GM23338 (cell line): ENCODE results near the gene SLC2A8. TPM values are rescaled to one million over a fixed set of nuclear protein-coding genes. Genes with fewer than 3 reads are reported as not detected.

Source experiments
- ATAC-seq: fragments of 200-7000 bp; cut with Tn5 transposase; 3 replicates; pipeline ENCODE4 v1.9.1; 2020
- DNase-seq: peaks from one replicate; pipeline ENCODE4 v3.0.0-alpha.2; 2015; ENCODE audit warnings: low spot score
- H2AFZ ChIP-seq: fragments of 200-600 bp; sonication (generic); 2 replicates; pipeline ENCODE4 v1.8.0; 2016; ENCODE audit warnings: antibody characterized with exemption, mild to moderate bottlenecking, moderate library complexity
- H3F3A ChIP-seq: fragments of 200-600 bp; sonication (generic); replicated peaks from 2 replicates; pipeline ENCODE4 v1.8.0; 2017; ENCODE audit warnings: antibody characterized with exemption, mixed run types, low read depth
- H3K27ac ChIP-seq: fragments of 200-600 bp; sonication (generic); 2 replicates; pipeline ENCODE4 v1.6.1; 2016; ENCODE audit warnings: low read depth
- H3K27me3 ChIP-seq: fragments of 200-600 bp; sonication (generic); 2 replicates; pipeline ENCODE4 v1.8.0; 2016; ENCODE audit warnings: mild to moderate bottlenecking, mixed run types, moderate library complexity; ENCODE audit not compliant: insufficient read depth
- H3K36me3 ChIP-seq: fragments of 200-600 bp; sonication (generic); 2 replicates; pipeline ENCODE4 v1.8.0; 2016; ENCODE audit warnings: mild to moderate bottlenecking; ENCODE audit not compliant: insufficient read depth
- H3K4me1 ChIP-seq: fragments of 200-600 bp; sonication (generic); 2 replicates; pipeline ENCODE4 v1.8.0; 2016; ENCODE audit warnings: mild to moderate bottlenecking, moderate library complexity; ENCODE audit not compliant: insufficient read depth
- H3K4me2 ChIP-seq: fragments of 200-600 bp; sonication (generic); 2 replicates; pipeline ENCODE4 v1.7.1; 2017; ENCODE audit warnings: mixed run types
- H3K4me3 ChIP-seq: fragments of 200-600 bp; sonication (generic); 2 replicates; pipeline ENCODE4 v1.6.1; 2016; ENCODE audit warnings: mixed run types
- H3K79me2 ChIP-seq: fragments of 200-600 bp; sonication (generic); replicated peaks from 2 replicates; pipeline ENCODE4 v1.8.0; 2017; ENCODE audit warnings: mild to moderate bottlenecking; ENCODE audit not compliant: insufficient read depth
- H3K9me2 ChIP-seq: fragments of 200-600 bp; sonication (generic); 2 replicates; pipeline ENCODE4 v1.8.0; 2017; ENCODE audit not compliant: insufficient read depth
- H4K20me1 ChIP-seq: fragments of 200-600 bp; sonication (generic); replicated peaks from 2 replicates; pipeline ENCODE4 v1.8.0; 2017; ENCODE audit warnings: mild to moderate bottlenecking; ENCODE audit not compliant: insufficient read depth
- H3K27ac Mint-ChIP-seq: 2 replicates; pipeline ENCODE4 v1.8.0; 2020; ENCODE audit warnings: inconsistent platforms, mild to moderate bottlenecking, moderate library complexity, mixed read lengths
- H3K27me3 Mint-ChIP-seq: 3 replicates; pipeline ENCODE4 v1.8.0; 2022; ENCODE audit warnings: low read depth, mild to moderate bottlenecking, moderate library complexity, mixed read lengths, inconsistent platforms; ENCODE audit not compliant: insufficient read depth, poor library complexity
- H3K36me3 Mint-ChIP-seq: 3 replicates; pipeline ENCODE4 v1.8.0; 2021; ENCODE audit warnings: low read depth, mild to moderate bottlenecking, inconsistent platforms, moderate library complexity, mixed read lengths
- H3K4me1 Mint-ChIP-seq: 3 replicates; pipeline ENCODE4 v1.8.0; 2020; ENCODE audit warnings: mild to moderate bottlenecking, inconsistent platforms, mixed read lengths
- H3K4me3 Mint-ChIP-seq: 3 replicates; pipeline ENCODE4 v1.8.0; 2021; ENCODE audit warnings: moderate library complexity, mild to moderate bottlenecking, inconsistent platforms, mixed read lengths
- H3K9me3 Mint-ChIP-seq: 3 replicates; pipeline ENCODE4 v1.8.0; 2020; ENCODE audit warnings: moderate library complexity, mild to moderate bottlenecking, inconsistent platforms, mixed read lengths
- CREB1 ChIP-seq: fragments of 250-450 bp; sonication (Bioruptor Pico); IDR thresholded peaks from 2 replicates; pipeline ENCODE4 v1.5.0; 2020; ENCODE audit warnings: low read depth, mild to moderate bottlenecking, moderate library complexity
- CTCF ChIP-seq, 2 experiments: fragments of 200-600 bp in 1 of 2; sonication (generic) in 1 of 2; conservative IDR thresholded peaks; 2 replicates each; pipeline versions ENCODE4 v1.5.1 to v1.6.1; 2016 to 2017; ENCODE audit warnings: antibody characterized with exemption in 2 of 2, low read depth in 2 of 2, mild to moderate bottlenecking in 2 of 2, moderate library complexity in 1 of 2
- ETS1 ChIP-seq: IDR thresholded peaks from 2 replicates; pipeline ENCODE4 v1.6.1; 2016; ENCODE audit warnings: antibody characterized with exemption
- EZH2 ChIP-seq: fragments of 200-600 bp; sonication (generic); IDR thresholded peaks from one replicate; pipeline ENCODE4 v1.8.0; 2017; ENCODE audit warnings: antibody characterized with exemption, mild to moderate bottlenecking, low read depth; ENCODE audit not compliant: unreplicated experiment
- EZH2phosphoT487 ChIP-seq: fragments of 200-600 bp; sonication (generic); IDR thresholded peaks from one replicate; pipeline ENCODE4 v1.8.1; 2018; ENCODE audit warnings: antibody characterized with exemption; ENCODE audit not compliant: unreplicated experiment
- JUNB ChIP-seq: IDR thresholded peaks from one replicate; pipeline ENCODE4 v1.6.1; 2016; ENCODE audit warnings: antibody characterized with exemption; ENCODE audit not compliant: unreplicated experiment
- NANOG ChIP-seq: IDR thresholded peaks from 2 replicates; pipeline ENCODE4 v1.6.1; 2016; ENCODE audit warnings: antibody characterized with exemption, borderline replicate concordance
- POLR2AphosphoS5 ChIP-seq: IDR thresholded peaks from 2 replicates; pipeline ENCODE4 v1.6.1; 2016; ENCODE audit warnings: antibody characterized with exemption, low read depth
- REST ChIP-seq: IDR thresholded peaks from one replicate; pipeline ENCODE4 v1.6.1; 2018; ENCODE audit warnings: antibody characterized with exemption; ENCODE audit not compliant: unreplicated experiment
- STAT1 ChIP-seq: IDR thresholded peaks from one replicate; pipeline ENCODE4 v1.6.1; 2016; ENCODE audit warnings: antibody characterized with exemption; ENCODE audit not compliant: unreplicated experiment
- ZNF114 ChIP-seq: fragments of 250-450 bp; sonication (Bioruptor Pico); IDR thresholded peaks from 2 replicates; pipeline ENCODE4 v1.5.0; 2020; ENCODE audit warnings: mild to moderate bottlenecking, moderate library complexity
- ZNF331 ChIP-seq: fragments of 250-450 bp; sonication (Bioruptor Pico); IDR thresholded peaks from 2 replicates; pipeline ENCODE4 v1.5.0; 2020; ENCODE audit warnings: low read depth, mild to moderate bottlenecking, moderate library complexity
- ZNF462 ChIP-seq: fragments of 250-450 bp; sonication (Bioruptor Pico); IDR thresholded peaks from 2 replicates; pipeline ENCODE4 v1.5.0; 2020; ENCODE audit warnings: mild to moderate bottlenecking, moderate library complexity
- polyA plus RNA-seq: library from polyadenylated mRNA; unstranded; fragments of >200 nt; fragmentation: Nextera tagmentation; extraction: Ambion mirVana; gene quantifications from 2 replicates; pipeline ENCODE4 v1.2.1, GENCODE V29; 2016
- total RNA-seq: library from RNA; depleted of rRNA; stranded (reverse); fragments of >200 nt; shearing (Covaris generic); gene quantifications from 2 replicates; pipeline ENCODE4 v1.2.3, GENCODE V29; 2014

The SLC2A8 gene
- total and polyA plus RNA-seq, 2 experiments from 2014 or later: 16.3 to 34.1 TPM

- H3K4me2 ChIP-seq: no peak overlapping the region
- ATAC-seq (no peak), DNase-seq (no peak)
- no peak overlapping the region for H3K4me3 ChIP-seq
- Mint-ChIP-seq H3K9me3 (no peaks in the 10 kb centered on the region), H3K27me3 (peaks cover 8% of the 10 kb centered on the region), H3K4me3 (no peak overlapping the region), H3K36me3 (no peaks in the 10 kb centered on the region), H3K27ac (no peak overlapping the region), H3K4me1 (no peaks in the 10 kb centered on the region)
- 0 out of 2 replicates have a peak, but pooled peaks cover 2% of the 10 kb centered on the region for H3F3A ChIP-seq
- TF ChIP-seq ZNF331 (CRISPR knock-in tag): no peak
- no peak for TF ChIP-seq CTCF (conservative IDR thresholded peaks at IDR 0.05; ENCODE audit: low read depth in 2 of 2)
- TF ChIP-seq REST: no peak
- no peak for TF ChIP-seq ZNF462 (CRISPR knock-in tag)
- no peak for TF ChIP-seq JUNB
- no peak for TF ChIP-seq EZH2
- TF ChIP-seq POLR2AphosphoS5: no peak
- TF ChIP-seq NANOG: no peak
- no peak for TF ChIP-seq ETS1
- no peak for TF ChIP-seq EZH2phosphoT487
- TF ChIP-seq ZNF114 (CRISPR knock-in tag): no peak
- TF ChIP-seq CREB1 (CRISPR knock-in tag): no peak
- TF ChIP-seq STAT1: no peak
- H3K36me3 ChIP-seq: no peaks in the 10 kb centered on the region
- H3K27ac ChIP-seq: no peak overlapping the region
- H3K27me3 ChIP-seq: no peaks in the 10 kb centered on the region
- no peak overlapping the region for H2AFZ ChIP-seq
- H3K79me2 ChIP-seq: no peaks in the 10 kb centered on the region
- 0 out of 2 replicates have a peak, but pooled peaks cover 4% of the 10 kb centered on the region for H3K9me2 ChIP-seq
- no peaks in the 10 kb centered on the region for H3K4me1 ChIP-seq
- H4K20me1 ChIP-seq: no peaks in the 10 kb centered on the region; the same call in 1 of the 2 replicates
These were observed 16.5 kb upstream of the SLC2A8 start for GRCh38 chr9:127380479-127380878.
